C4-2B (cell line): ENCODE data around the gene CD28.

Experiments
- H3K27ac ChIP-seq: fragments of 450-650 bp; 2 replicates; pipeline ENCODE4 v1.5.1; 2017
- CTCF ChIP-seq: fragments of 450-650 bp; conservative IDR thresholded peaks from 2 replicates; pipeline ENCODE4 v1.5.1; 2017; ENCODE audit warnings: mild to moderate bottlenecking
- ZFX ChIP-seq: fragments of 450-650 bp; IDR thresholded peaks from 2 replicates; pipeline ENCODE4 v1.6.1; 2017

CD28 gene

GRCh38 chr2:203745267-203745666 lies 38.8 kb downstream of the CD28 start:
- no peak overlapping the region for H3K27ac ChIP-seq
- TF ChIP-seq CTCF (no peak), ZFX (no peak)

- TF ChIP-seq ZFX (no peak), CTCF (no peak)
- H3K27ac ChIP-seq = no peak overlapping the region
Measured at GRCh38 chr2:203748331-203749126, 42.1 kb downstream of the CD28 start.

- no peak for TF ChIP-seq ZFX
- H3K27ac ChIP-seq = no peak overlapping the region
Measured at GRCh38 chr2:203750346-203751068, 44.1 kb downstream of the CD28 start.

GRCh38 chr2:203751685-203752271 lies 45.3 kb downstream of the CD28 start:
- H3K27ac ChIP-seq = no peak overlapping the region
- no peak for TF ChIP-seq CTCF
- no peak for TF ChIP-seq ZFX

- H3K27ac ChIP-seq = no peak overlapping the region
- TF ChIP-seq ZFX = no peak
- no peak for TF ChIP-seq CTCF
Measured at GRCh38 chr2:203756161-203756560, 49.7 kb downstream of the CD28 start.

- no peak overlapping the region for H3K27ac ChIP-seq
- no peak for TF ChIP-seq CTCF
- TF ChIP-seq ZFX = no peak
Measured at GRCh38 chr2:203758841-203759689, 52.6 kb downstream of the CD28 start.

GRCh38 chr2:203759690-203760365 lies 53.4 kb downstream of the CD28 start:
- TF ChIP-seq CTCF = no peak
- TF ChIP-seq ZFX = no peak
- H3K27ac ChIP-seq = no peak overlapping the region
